OCI-LY3 (cell line): ENCODE data around the gene EFR3B.
A peak's percentile ranks its signal among the peaks of the same experiment; 100 is the strongest.

ENCODE experiments used
- H2AFZ ChIP-seq: fragments of 200-600, 300-600 bp; shearing (Covaris generic); 2 replicates; pipeline ENCODE4 v1.6.0; 2014; ENCODE audit warnings: antibody characterized with exemption, low read depth, low read length
- H3K27ac ChIP-seq: fragments of 200-600, 300-600 bp; sonication (generic); 2 replicates; pipeline ENCODE4 v1.5.1; 2014; ENCODE audit warnings: mild to moderate bottlenecking, low read length, moderate library complexity, mixed read lengths
- H3K27me3 ChIP-seq: fragments of 200-600, 300-600 bp; sonication (generic); 2 replicates; pipeline ENCODE4 v1.6.1; 2014; ENCODE audit warnings: low read depth, low read length, mixed read lengths
- H3K36me3 ChIP-seq: fragments of 200-600, 300-600 bp; sonication (generic); replicated peaks from 2 replicates; pipeline ENCODE3; 2014; ENCODE audit warnings: low read depth, low read length, mixed read lengths
- H3K4me1 ChIP-seq: fragments of 300-600, 200-600 bp; sonication (generic); 2 replicates; pipeline ENCODE4 v1.6.1; 2014; ENCODE audit warnings: low read length, mixed read lengths
- H3K4me2 ChIP-seq: fragments of 200-600, 300-600 bp; sonication (generic); 2 replicates; pipeline ENCODE4 v1.6.1; 2014; ENCODE audit warnings: low read length, mixed read lengths
- H3K4me3 ChIP-seq: fragments of 300-600, 200-600 bp; sonication (generic); 2 replicates; pipeline ENCODE4 v1.5.1; 2014; ENCODE audit warnings: antibody characterized with exemption, mild to moderate bottlenecking, low read length, moderate library complexity
- H3K79me2 ChIP-seq: fragments of 300-600, 200-600 bp; shearing (Covaris generic); 2 replicates; pipeline ENCODE4 v1.6.1; 2014; ENCODE audit warnings: mild to moderate bottlenecking, low read length, mixed read lengths
- H3K9ac ChIP-seq: fragments of 300-600, 200-600 bp; shearing (Covaris generic); 2 replicates; pipeline ENCODE4 v1.6.0; 2014; ENCODE audit warnings: mild to moderate bottlenecking, low read length, moderate library complexity
- H3K9me3 ChIP-seq: fragments of 200-600, 300-600 bp; shearing (Covaris generic); 2 replicates; pipeline ENCODE4 v1.6.1; 2014; ENCODE audit warnings: low read length, mixed read lengths; ENCODE audit not compliant: insufficient read depth
- H4K20me1 ChIP-seq: fragments of 200-600, 300-600 bp; sonication (generic); 2 replicates; pipeline ENCODE4 v1.6.1; 2016; ENCODE audit warnings: low read length, mixed read lengths; ENCODE audit not compliant: insufficient read depth
- EZH2phosphoT487 ChIP-seq: fragments of 200-600 bp; shearing (Covaris generic); IDR thresholded peaks from 2 replicates; pipeline ENCODE4 v1.6.1; 2018; ENCODE audit warnings: antibody characterized with exemption, mixed run types, low read depth
- TF ChIP-seq, protein P1 (sequence below): fragments of 200-600, 300-600 bp; sonication (generic); IDR thresholded peaks from 2 replicates; pipeline ENCODE4 v1.5.1; 2014; ENCODE audit warnings: antibody characterized with exemption, low read length, low read depth

Gene EFR3B

DNA sequence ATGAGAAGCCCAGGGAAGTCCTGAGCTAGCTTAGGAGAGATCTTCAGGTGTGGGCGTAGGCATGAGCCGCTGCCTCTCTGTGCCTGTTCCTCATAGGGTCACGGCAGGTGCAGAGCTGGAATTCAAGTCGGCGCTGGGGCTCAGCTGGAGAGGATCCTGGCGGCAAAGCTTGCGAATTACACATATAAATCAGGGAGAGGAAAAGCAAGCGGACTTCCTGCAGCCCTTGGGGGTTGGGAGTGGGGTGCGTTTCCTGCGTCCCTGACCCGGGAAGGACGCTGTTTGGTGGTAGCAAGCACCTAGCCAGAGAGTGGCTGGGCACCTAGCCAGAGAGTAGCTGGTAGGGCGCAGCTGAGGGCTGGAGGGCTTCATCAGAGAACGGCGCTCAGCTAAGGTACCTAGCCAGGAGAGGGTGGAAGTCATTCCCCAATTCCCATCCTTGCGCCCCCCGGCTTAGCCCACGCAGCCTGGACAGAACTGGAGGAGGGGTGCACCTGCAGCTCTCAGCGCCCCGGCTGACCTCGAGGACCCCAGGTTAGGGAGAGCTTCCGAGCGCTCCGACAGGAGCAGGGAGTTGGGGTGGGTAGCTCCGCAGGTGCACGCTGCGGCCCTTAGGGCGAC, 459 bp upstream of the EFR3B start:
- Histone ChIP-seq H3K4me1 (peaks cover 37% of the 10 kb centered on the region), H3K27ac (no peak overlapping the region), H4K20me1 (no peaks in the 10 kb centered on the region), H2AFZ (no peak overlapping the region), H3K9me3 (no peaks in the 10 kb centered on the region), H3K27me3 (peaks cover 64% of the 10 kb centered on the region), H3K4me2 (peak overlapping the region; percentile 98), H3K79me2 (no peaks in the 10 kb centered on the region), H3K4me3 (peak overlapping the region; percentile 74), H3K36me3 (no peaks in the 10 kb centered on the region), H3K9ac (no peak overlapping the region)
- no peak for TF ChIP-seq EZH2phosphoT487
- TF ChIP-seq, protein P1, sequence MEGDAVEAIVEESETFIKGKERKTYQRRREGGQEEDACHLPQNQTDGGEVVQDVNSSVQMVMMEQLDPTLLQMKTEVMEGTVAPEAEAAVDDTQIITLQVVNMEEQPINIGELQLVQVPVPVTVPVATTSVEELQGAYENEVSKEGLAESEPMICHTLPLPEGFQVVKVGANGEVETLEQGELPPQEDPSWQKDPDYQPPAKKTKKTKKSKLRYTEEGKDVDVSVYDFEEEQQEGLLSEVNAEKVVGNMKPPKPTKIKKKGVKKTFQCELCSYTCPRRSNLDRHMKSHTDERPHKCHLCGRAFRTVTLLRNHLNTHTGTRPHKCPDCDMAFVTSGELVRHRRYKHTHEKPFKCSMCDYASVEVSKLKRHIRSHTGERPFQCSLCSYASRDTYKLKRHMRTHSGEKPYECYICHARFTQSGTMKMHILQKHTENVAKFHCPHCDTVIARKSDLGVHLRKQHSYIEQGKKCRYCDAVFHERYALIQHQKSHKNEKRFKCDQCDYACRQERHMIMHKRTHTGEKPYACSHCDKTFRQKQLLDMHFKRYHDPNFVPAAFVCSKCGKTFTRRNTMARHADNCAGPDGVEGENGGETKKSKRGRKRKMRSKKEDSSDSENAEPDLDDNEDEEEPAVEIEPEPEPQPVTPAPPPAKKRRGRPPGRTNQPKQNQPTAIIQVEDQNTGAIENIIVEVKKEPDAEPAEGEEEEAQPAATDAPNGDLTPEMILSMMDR = no peak

DNA sequence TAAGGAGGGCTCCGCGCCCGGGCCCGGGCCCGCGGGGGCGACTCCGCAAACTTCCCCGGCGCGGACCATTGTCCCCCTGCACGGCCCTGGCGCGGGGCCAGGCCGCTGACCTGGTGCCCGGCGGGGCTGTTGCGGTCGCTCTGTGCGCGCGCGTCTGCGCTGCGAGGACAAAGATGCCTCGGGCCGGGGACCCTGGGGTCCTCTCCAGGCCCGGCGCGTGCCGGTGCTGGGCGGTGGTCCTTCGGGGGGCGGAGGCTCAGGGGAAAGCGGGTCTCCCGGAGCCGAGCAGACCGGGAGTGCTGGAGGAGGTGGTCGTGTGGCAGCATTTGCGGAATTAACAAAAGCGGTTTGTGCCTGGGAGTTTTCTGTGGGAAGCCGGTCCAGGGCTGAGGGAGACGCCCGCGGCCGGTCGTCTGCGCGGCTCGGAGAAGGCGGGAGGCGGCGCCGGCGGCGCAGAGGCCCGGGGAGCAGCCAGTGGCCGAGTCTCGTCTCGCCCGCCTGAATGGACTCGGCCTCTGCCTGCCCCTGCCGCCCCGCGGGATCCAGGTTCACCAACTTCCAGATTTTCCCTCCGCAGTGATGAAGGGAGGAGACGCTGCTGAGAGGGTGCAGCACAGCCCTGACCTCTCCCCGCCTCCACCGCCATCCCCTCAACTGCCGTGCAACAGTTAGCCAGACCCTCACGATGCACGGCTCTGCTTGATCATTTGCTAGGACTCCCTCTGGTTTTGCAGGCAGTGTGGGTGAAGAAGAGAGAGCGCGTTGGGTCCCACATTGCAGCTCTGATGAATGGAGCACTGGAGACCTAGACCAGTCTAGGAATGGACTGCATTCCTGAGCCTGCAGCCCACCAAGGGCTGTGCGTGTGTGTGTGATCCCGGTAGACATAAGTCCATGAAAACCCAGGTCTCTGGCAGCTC, 705 bp downstream of the EFR3B start:
- Histone ChIP-seq H3K9ac (peak overlapping the region; percentile 30), H2AFZ (peak overlapping the region; percentile 22; the same call in 1 of the 2 replicates), H3K79me2 (no peaks in the 10 kb centered on the region), H3K27me3 (peaks cover 56% of the 10 kb centered on the region), H4K20me1 (no peaks in the 10 kb centered on the region), H3K36me3 (no peaks in the 10 kb centered on the region), H3K27ac (no peak overlapping the region), H3K4me2 (peak overlapping the region; percentile 89), H3K4me1 (peaks cover 40% of the 10 kb centered on the region), H3K9me3 (no peaks in the 10 kb centered on the region), H3K4me3 (peak overlapping the region; percentile 83)
- TF ChIP-seq, protein P1 = no peak
- no peak for TF ChIP-seq EZH2phosphoT487

DNA sequence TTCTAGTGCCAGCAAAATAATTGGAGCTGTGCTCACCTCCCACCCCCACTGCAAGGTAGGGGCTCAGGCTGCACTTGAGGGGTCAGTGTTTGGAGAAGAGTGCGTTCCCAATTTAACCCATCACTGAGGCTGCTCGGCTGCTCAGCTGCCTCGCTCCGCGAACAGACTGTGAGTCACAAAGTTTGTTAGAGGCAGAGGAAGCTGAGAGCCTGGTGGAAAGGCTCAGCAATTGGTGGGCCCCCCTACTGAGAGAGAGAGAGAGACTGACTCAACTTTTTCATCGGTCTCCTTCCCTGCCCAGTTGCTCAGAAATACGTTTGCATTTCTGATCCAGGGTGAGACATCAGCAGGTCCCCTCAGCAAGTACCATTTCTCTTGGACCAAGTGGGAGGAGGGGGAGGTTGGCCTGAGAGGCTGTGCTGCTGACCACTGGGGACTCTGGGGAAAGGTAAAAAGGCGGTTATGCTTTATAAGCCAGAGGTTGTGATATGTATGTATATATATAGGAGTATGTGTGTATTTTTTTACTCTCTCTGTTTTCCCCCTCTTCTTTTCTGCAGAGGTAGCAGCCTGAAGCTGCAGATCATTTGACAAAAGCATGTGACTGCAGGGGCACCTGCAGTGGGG, 1.5 kb downstream of the EFR3B start:
- TF ChIP-seq, protein P1 = no peak
- no peak for TF ChIP-seq EZH2phosphoT487
- H3K4me2 ChIP-seq = peak overlapping the region; percentile 89
- no peaks in the 10 kb centered on the region for H3K36me3 ChIP-seq
- no peaks in the 10 kb centered on the region for H3K9me3 ChIP-seq
- H2AFZ ChIP-seq = no peak overlapping the region
- H3K27me3 ChIP-seq = peaks cover 52% of the 10 kb centered on the region
- peaks cover 40% of the 10 kb centered on the region for H3K4me1 ChIP-seq
- peak overlapping the region; percentile 83 for H3K4me3 ChIP-seq
- 0 out of 2 replicates have a peak overlapping the region, but pooled peaks have one; percentile 6 for H3K9ac ChIP-seq
- no peak overlapping the region for H3K27ac ChIP-seq
- H3K79me2 ChIP-seq = no peaks in the 10 kb centered on the region
- no peaks in the 10 kb centered on the region for H4K20me1 ChIP-seq

DNA sequence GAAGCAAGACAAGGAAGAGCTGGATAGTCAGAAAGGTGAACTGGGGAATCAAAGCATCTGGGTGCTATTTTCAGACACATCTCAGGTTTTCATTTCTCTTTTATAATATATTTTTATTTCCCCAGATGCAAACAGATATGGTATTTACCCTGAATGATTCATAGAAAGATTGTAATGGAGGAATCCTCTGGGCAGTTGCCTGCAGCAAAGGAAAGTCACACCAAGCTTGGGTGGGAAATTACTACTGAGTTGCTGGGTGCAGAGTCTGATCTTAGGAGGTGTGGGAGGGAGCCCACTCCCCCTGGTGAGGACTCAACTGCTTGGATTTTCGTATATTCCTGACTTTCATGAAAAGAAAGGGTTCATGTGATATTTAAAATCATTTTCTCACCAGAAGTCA, 2.1 kb downstream of the EFR3B start:
- H2AFZ ChIP-seq = no peak overlapping the region
- no peak overlapping the region for H3K9ac ChIP-seq
- H3K27ac ChIP-seq = no peak overlapping the region
- H3K9me3 ChIP-seq = no peaks in the 10 kb centered on the region
- H4K20me1 ChIP-seq = no peaks in the 10 kb centered on the region
- no peaks in the 10 kb centered on the region for H3K36me3 ChIP-seq
- peaks cover 40% of the 10 kb centered on the region for H3K4me1 ChIP-seq
- no peaks in the 10 kb centered on the region for H3K79me2 ChIP-seq
- H3K4me2 ChIP-seq = peak overlapping the region; percentile 89
- TF ChIP-seq, protein P1 = no peak
- TF ChIP-seq EZH2phosphoT487 = no peak
- peak overlapping the region; percentile 83 for H3K4me3 ChIP-seq
- peaks cover 52% of the 10 kb centered on the region for H3K27me3 ChIP-seq
